Thyroid gland (tissue), 4 donors: ENCODE measurements around the gene JSRP1. TPM values are rescaled to one million over a fixed set of nuclear protein-coding genes. Genes with fewer than 3 reads are reported as not detected.

Experiments
- DNase-seq, 2 donors: peaks; one replicate each; pipeline ENCODE4 v3.0.0-alpha.2; 2019
- H3K27ac ChIP-seq, 3 donors: fragments of 200-600 bp; sonication (generic); 1 replicate in 2 of 3; 2 replicates in 1 of 3; pipeline ENCODE4 v1.5.1; 2016 to 2019; ENCODE audit warnings: mild to moderate bottlenecking in 1 of 3, moderate library complexity in 1 of 3
- H3K27me3 ChIP-seq: fragments of 200-600 bp; sonication (generic); one replicate; pipeline ENCODE4 v1.5.1; 2019
- H3K36me3 ChIP-seq, 2 donors: fragments of 200-600 bp; sonication (generic); one replicate each; pipeline ENCODE4 v1.5.1; 2016 to 2019
- H3K4me1 ChIP-seq, 2 donors: fragments of 200-600 bp; sonication (generic); one replicate each; pipeline ENCODE4 v1.5.1; 2017 to 2019
- H3K4me3 ChIP-seq, 3 donors: fragments of 200-600 bp; sonication (generic); replicated peaks in 1 of 3; 1 replicate in 2 of 3; 2 replicates in 1 of 3; pipeline ENCODE4 v1.5.1; 2016; ENCODE audit warnings: mild to moderate bottlenecking in 1 of 3
- H3K9me3 ChIP-seq: fragments of 200-600 bp; sonication (generic); one replicate; pipeline ENCODE4 v1.5.1; 2017
- CTCF ChIP-seq, 6 experiments: fragments of 200-600 bp in 3 of 6; fragments of 450-650 bp in 3 of 6; sonication (generic) in 3 of 6; IDR thresholded peaks; one replicate each; pipeline ENCODE4 v1.5.1; 2016 to 2019; ENCODE audit warnings: antibody characterized with exemption in 6 of 6, mild to moderate bottlenecking in 2 of 6, inconsistent platforms in 1 of 6, moderate library complexity in 1 of 6
- POLR2A ChIP-seq, 2 donors: fragments of 450-650 bp; IDR thresholded peaks; one replicate each; pipeline ENCODE4 v1.6.1; 2017; ENCODE audit warnings: antibody characterized with exemption in 2 of 2, mild to moderate bottlenecking in 2 of 2, moderate library complexity in 1 of 2
- WGBS, 2 donors: methylation state at CpG; one replicate each; pipeline ENCODE4 v1.1.5; 2017; 5-methylcytosine and 5-hydroxymethylcytosine counted together
- intact Hi-C: fragments of 100-400 bp; cut with DNase I; formaldehyde crosslinking; loops from one replicate; pipeline ENCODE4 v1.15.1; 2023
- total RNA-seq, 4 donors: library from RNA; depleted of rRNA; stranded (reverse); fragments of >200 nt; gene quantifications; one replicate each; pipeline ENCODE4 v1.2.3, GENCODE V29; 2016

Gene JSRP1
- total RNA-seq, 4 donors from 2014 or later: not detected

- H3K9me3 ChIP-seq: no peaks in the 10 kb centered on the region
- WGBS, 2 donors: 91 to 93% methylated on average over 13 of the region's 13 CpGs
- intact Hi-C loops: loop anchor here (10.0 kb wide), 1 partner anchor 160 kb away; no protein-coding TSS in a partner anchor
- DNase-seq: no peak
- H3K27ac ChIP-seq: no peak overlapping the region
- H3K4me3 ChIP-seq: no peak overlapping the region
- TF ChIP-seq CTCF (IDR thresholded peaks at IDR 0.05) (no peak), POLR2A (IDR thresholded peaks at IDR 0.05) (no peak)
- H3K4me1 ChIP-seq: no peaks in the 10 kb centered on the region
- H3K36me3 ChIP-seq: peaks cover 59 to 69% of the 10 kb centered on the region in 2 donors
- H3K27me3 ChIP-seq: no peaks in the 10 kb centered on the region
Observed at GRCh38 chr19:2224754-2225349, 31.4 kb downstream of the JSRP1 start.

GRCh38 chr19:2223959-2224358 lies 32.3 kb downstream of the JSRP1 start:
- H3K27me3 ChIP-seq: no peaks in the 10 kb centered on the region
- DNase-seq: no peak
- no peak overlapping the region for H3K27ac ChIP-seq
- H3K4me1 ChIP-seq: no peaks in the 10 kb centered on the region
- intact Hi-C loops: loop anchor here (10.0 kb wide), 1 partner anchor 161 kb away; no protein-coding TSS in a partner anchor
- 92 to 93% methylated on average over 10 to 14 of the region's 14 CpGs for WGBS, 2 donors
- H3K9me3 ChIP-seq: no peaks in the 10 kb centered on the region
- H3K4me3 ChIP-seq: no peak overlapping the region
- TF ChIP-seq POLR2A (IDR thresholded peaks at IDR 0.05): no peak
- no peak for TF ChIP-seq CTCF (IDR thresholded peaks at IDR 0.05)
- peaks cover 59 to 70% of the 10 kb centered on the region in 2 donors for H3K36me3 ChIP-seq

GRCh38 chr19:2223391-2223790 lies 32.8 kb downstream of the JSRP1 start:
- no peak overlapping the region for H3K27ac ChIP-seq
- peaks cover 60 to 69% of the 10 kb centered on the region in 2 donors for H3K36me3 ChIP-seq
- H3K9me3 ChIP-seq: no peaks in the 10 kb centered on the region
- H3K27me3 ChIP-seq: no peaks in the 10 kb centered on the region
- intact Hi-C loops: loop anchor here (10.0 kb wide), 1 partner anchor 161 kb away; no protein-coding TSS in a partner anchor
- DNase-seq: no peak
- H3K4me1 ChIP-seq: no peaks in the 10 kb centered on the region
- no peak overlapping the region for H3K4me3 ChIP-seq
- 89 to 91% methylated on average over 11 of the region's 18 CpGs for WGBS, 2 donors
- TF ChIP-seq CTCF (IDR thresholded peaks at IDR 0.05): no peak
- no peak for TF ChIP-seq POLR2A (IDR thresholded peaks at IDR 0.05)

- WGBS, 2 donors: 76 to 82% methylated on average over 20 of the region's 20 CpGs
- peaks cover 67 to 72% of the 10 kb centered on the region in 2 donors for H3K36me3 ChIP-seq
- intact Hi-C loops: loop anchor here (10.0 kb wide), 1 partner anchor 163 kb away; no protein-coding TSS in a partner anchor
- DNase-seq: no peak
- H3K27me3 ChIP-seq: no peaks in the 10 kb centered on the region
- no peaks in the 10 kb centered on the region for H3K9me3 ChIP-seq
- H3K27ac ChIP-seq: no peak overlapping the region
- no peaks in the 10 kb centered on the region for H3K4me1 ChIP-seq
- TF ChIP-seq CTCF (IDR thresholded peaks at IDR 0.05) (peak in 1 of 6 experiments; percentile 6), POLR2A (IDR thresholded peaks at IDR 0.05) (no peak)
- H3K4me3 ChIP-seq: no peak overlapping the region
Observed at GRCh38 chr19:2221918-2222317, 34.3 kb downstream of the JSRP1 start.

GRCh38 chr19:2221250-2221831 lies 34.9 kb downstream of the JSRP1 start:
- WGBS, 2 donors: 64 to 76% methylated on average over 18 of the region's 20 CpGs
- peak in 1 of 2 donors; percentile 54 for DNase-seq
- TF ChIP-seq CTCF (IDR thresholded peaks at IDR 0.05) (no peak), POLR2A (IDR thresholded peaks at IDR 0.05) (no peak)
- intact Hi-C loops: loop anchor here (10.0 kb wide), 1 partner anchor 163 kb away; no protein-coding TSS in a partner anchor
- H3K36me3 ChIP-seq: peaks cover 71 to 72% of the 10 kb centered on the region in 2 donors
- no peaks in the 10 kb centered on the region for H3K27me3 ChIP-seq
- H3K4me1 ChIP-seq: no peaks in the 10 kb centered on the region
- no peaks in the 10 kb centered on the region for H3K9me3 ChIP-seq
- no peak overlapping the region for H3K4me3 ChIP-seq
- no peak overlapping the region for H3K27ac ChIP-seq
